Measurements from ENCODE around the gene RFC2. TPM values are rescaled to one million over a fixed set of nuclear protein-coding genes. Genes with fewer than 3 reads are reported as not detected.

RFC2 gene
- total RNA-seq, 4 donors from 2014 or later: 8.2 to 15.2 (median 12.7) TPM

DNA sequence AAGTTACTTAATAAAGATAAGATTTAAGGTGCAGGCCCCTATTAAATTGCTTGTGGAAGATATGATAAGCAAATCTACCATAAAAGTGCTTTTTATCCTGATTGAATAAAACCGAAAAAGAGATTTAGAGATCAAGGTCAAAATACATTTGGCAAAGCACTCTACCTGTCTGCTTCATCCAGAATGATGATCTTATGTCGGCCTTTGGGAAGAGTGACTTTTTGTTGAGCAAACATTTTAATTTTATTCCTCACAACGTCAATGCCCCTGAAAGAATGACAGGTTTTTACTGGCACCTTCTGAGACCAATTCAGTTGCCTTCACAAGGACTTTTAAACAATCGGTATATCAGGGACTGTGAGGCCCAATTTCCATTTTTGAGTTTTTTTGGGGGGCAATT is 7.7 kb downstream of the RFC2 start:
- DNase-seq (no peak), ATAC-seq (no peak)
- Histone ChIP-seq H3K27me3 (no peaks in the 10 kb centered on the region), H3K4me3 (no peak overlapping the region), H3K27ac (no peak overlapping the region), H3K9me3 (no peaks in the 10 kb centered on the region), H3K36me3 (peaks cover 0 to 73% of the 10 kb centered on the region in 2 donors), H3K4me1 (no peaks in the 10 kb centered on the region)
- TF ChIP-seq POLR2A (IDR thresholded peaks at IDR 0.05) (no peak), CTCF (IDR thresholded peaks at IDR 0.05 in 4 of 5, conservative IDR thresholded peaks at IDR 0.05 in 1 of 5) (no peak)
- intact Hi-C loops (cut with DNase I; ENCODE audit: low total_unique reads) (no loop called here), in situ Hi-C loops (cut with MboI; ENCODE audit: low sequenced_read_pairs in 4 of 4) (no loop called here)

- Histone ChIP-seq H3K9me3 (no peaks in the 10 kb centered on the region), H3K4me3 (no peak overlapping the region), H3K27me3 (no peaks in the 10 kb centered on the region), H3K27ac (no peak overlapping the region), H3K4me1 (no peaks in the 10 kb centered on the region), H3K36me3 (peaks cover 0 to 62% of the 10 kb centered on the region in 2 donors)
- TF ChIP-seq CTCF (IDR thresholded peaks at IDR 0.05 in 4 of 5, conservative IDR thresholded peaks at IDR 0.05 in 1 of 5): no peak
- no peak for TF ChIP-seq POLR2A (IDR thresholded peaks at IDR 0.05)
- ATAC-seq (no peak), DNase-seq (no peak)
- in situ Hi-C loops (cut with MboI; ENCODE audit: low sequenced_read_pairs in 4 of 4) (no loop called here), intact Hi-C loops (cut with DNase I; ENCODE audit: low total_unique reads) (no loop called here)
Measured at GRCh38 chr7:74242122-74242443, 12.1 kb downstream of the RFC2 start.

DNA sequence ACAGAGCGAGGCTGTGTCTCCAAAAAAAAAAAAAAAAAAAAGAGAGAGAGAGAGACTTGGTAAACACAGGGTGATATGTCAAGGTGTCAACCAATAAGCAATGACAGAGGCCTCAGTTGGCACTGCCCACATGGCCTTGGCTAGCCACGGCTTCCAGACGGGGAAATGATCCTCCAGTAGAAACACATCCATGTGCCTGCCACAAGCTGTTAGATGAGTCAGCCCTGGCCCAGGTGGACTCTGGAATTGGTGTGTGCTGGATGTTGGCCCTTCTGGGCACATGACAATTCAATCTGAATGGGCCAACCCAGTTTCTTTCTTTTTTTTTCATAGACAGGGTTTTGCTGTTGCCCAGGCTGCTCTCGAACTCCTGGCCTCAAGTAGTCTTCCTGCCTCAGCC is 13.7 kb downstream of the RFC2 start:
- H3K27me3 ChIP-seq: no peaks in the 10 kb centered on the region
- peaks cover 0 to 64% of the 10 kb centered on the region in 2 donors for H3K36me3 ChIP-seq
- in situ Hi-C loops (cut with MboI; ENCODE audit: low sequenced_read_pairs in 4 of 4) (no loop called here), intact Hi-C loops (cut with DNase I; ENCODE audit: low total_unique reads) (no loop called here)
- ATAC-seq (no peak), DNase-seq (no peak)
- no peak overlapping the region for H3K4me3 ChIP-seq
- TF ChIP-seq CTCF (IDR thresholded peaks at IDR 0.05 in 4 of 5, conservative IDR thresholded peaks at IDR 0.05 in 1 of 5) (no peak), POLR2A (IDR thresholded peaks at IDR 0.05) (no peak)
- H3K27ac ChIP-seq: no peak overlapping the region
- no peaks in the 10 kb centered on the region for H3K4me1 ChIP-seq
- H3K9me3 ChIP-seq: no peaks in the 10 kb centered on the region

DNA sequence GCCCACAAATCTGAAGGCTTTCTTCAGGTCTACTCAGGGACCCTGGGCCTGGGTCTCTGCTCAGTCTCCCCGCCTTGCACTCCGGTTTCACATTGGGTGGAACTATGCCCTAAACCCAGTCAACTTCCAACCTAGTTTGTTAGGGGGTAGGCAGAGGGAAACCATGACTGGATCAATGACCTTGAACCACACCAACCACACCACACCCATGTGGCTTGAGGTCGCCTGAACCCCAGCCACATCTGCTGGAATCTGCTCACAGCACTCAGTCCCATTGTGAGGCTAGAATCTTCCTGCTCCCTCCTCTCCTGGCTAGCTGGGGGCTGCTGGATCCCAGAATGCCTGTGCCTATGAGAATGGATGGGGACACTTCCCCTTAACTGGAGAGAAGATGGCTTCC is 17.9 kb downstream of the RFC2 start:
- Histone ChIP-seq H3K4me1 (no peaks in the 10 kb centered on the region), H3K9me3 (no peaks in the 10 kb centered on the region), H3K27me3 (no peaks in the 10 kb centered on the region), H3K4me3 (no peak overlapping the region), H3K36me3 (peaks cover 0 to 66% of the 10 kb centered on the region in 2 donors), H3K27ac (no peak overlapping the region)
- no peak for DNase-seq
- in situ Hi-C loops (cut with MboI; ENCODE audit: low sequenced_read_pairs in 4 of 4) (no loop called here), intact Hi-C loops (cut with DNase I; ENCODE audit: low total_unique reads) (no loop called here)
- ATAC-seq: no peak
- no peak for TF ChIP-seq POLR2A (IDR thresholded peaks at IDR 0.05)
- TF ChIP-seq CTCF (IDR thresholded peaks at IDR 0.05 in 4 of 5, conservative IDR thresholded peaks at IDR 0.05 in 1 of 5): no peak

DNA sequence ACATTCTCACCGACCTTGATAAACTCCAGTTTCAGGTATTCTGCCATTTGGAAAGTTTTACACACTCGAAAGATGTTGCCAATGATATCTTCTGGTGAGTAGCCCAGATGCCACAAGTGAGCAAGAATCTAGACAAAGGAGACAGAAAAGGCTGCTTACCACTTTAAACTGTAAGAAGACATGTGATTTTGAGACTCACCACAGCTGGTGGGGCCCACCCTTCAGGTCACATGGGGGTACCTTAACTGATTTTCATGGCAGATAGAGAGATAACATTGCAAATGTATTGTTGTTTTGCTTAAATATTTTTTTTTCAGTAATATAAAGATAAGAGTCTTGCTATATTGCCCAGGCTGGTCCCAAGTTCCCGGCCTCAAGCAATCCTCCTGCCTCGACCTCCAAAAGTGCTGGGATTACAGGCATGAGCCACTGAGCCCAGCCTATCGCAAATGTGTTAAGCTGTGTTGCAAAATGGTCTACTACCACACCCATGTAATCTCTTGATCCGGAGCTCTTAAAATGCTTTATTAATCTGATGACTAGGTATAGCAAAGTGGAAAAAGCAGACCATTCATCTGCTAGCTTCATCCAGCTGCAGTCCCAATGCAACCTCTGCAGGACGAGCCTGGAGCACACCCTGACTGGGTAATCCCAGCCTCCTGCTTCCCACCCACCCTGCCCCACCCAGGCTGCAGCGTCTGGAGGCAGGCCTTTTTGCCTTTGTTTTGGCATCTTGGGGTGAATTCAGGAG is 18.5 kb downstream of the RFC2 start:
- H3K27ac ChIP-seq: no peak overlapping the region
- intact Hi-C loops (cut with DNase I; ENCODE audit: low total_unique reads): no loop called here
- no peaks in the 10 kb centered on the region for H3K9me3 ChIP-seq
- in situ Hi-C loops (cut with MboI; ENCODE audit: low sequenced_read_pairs in 4 of 4): no loop called here
- no peaks in the 10 kb centered on the region for H3K4me1 ChIP-seq
- peaks cover 0 to 64% of the 10 kb centered on the region in 2 donors for H3K36me3 ChIP-seq
- H3K27me3 ChIP-seq: no peaks in the 10 kb centered on the region
- H3K4me3 ChIP-seq: no peak overlapping the region
- TF ChIP-seq POLR2A (IDR thresholded peaks at IDR 0.05): no peak
- no peak for TF ChIP-seq CTCF (IDR thresholded peaks at IDR 0.05 in 4 of 5, conservative IDR thresholded peaks at IDR 0.05 in 1 of 5)
- ATAC-seq (no peak), DNase-seq (no peak)
